GM20431 (cell line): Measurements from ENCODE around the gene RNASEH2C.
"Not testable (repeated sequence)": the region's sequence is repeated elsewhere in the genome, so short reads cannot be mapped to it uniquely, and the experiment has no call there.

Experiments used
- in situ Hi-C: fragments of 300-500 bp; cut with MseI, MboI; formaldehyde crosslinking; loops from one replicate; pipeline ENCODE4 v1.15.0; 2020; ENCODE audit warnings: low sequenced_read_pairs; ENCODE audit not compliant: unreplicated experiment

Gene RNASEH2C

DNA sequence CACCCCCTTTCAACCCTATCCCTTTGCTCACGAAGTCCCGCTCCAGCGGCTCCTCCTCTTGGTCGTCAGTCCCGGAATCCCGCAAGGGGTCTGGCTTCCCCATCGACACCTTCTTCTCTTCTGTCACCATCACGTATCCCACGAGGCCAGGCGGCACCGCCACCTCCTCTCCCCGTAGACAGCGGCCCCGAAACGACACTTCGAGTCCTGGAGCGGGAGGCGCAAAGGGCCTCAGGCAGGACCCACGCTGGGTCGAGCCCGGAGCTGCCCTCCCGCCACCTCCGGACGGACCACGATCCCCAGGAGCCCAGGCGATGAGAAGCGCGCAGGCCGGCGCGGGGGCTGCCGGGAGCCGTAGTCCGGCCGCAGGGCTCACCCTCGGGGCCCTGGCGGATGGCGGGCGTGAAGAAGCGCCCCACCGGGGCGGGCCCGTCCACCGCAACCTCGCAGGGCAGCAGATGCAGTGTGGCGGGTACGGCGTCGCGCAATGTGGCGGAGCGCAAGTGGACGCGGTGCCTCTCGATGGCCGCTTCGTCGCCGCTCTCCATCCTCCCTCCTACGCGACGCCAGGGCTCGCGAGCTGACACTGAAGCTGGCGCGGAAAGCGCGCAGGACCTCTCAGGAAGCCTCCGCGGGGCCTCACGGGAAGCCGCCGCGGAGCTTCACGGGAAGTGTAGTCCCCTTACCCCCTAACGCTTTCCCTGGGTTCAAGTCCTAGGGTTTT lies at the start of gene RNASEH2C:
RNASEH2C (minus strand) TSS at position 588 of the 724 bp plus-strand sequence; CDS start at position 548, 40 bp downstream.
- in situ Hi-C loops, result loop anchor here (25.0 kb wide), 1 partner anchor 267 kb away; no protein-coding TSS in a partner anchor

DNA sequence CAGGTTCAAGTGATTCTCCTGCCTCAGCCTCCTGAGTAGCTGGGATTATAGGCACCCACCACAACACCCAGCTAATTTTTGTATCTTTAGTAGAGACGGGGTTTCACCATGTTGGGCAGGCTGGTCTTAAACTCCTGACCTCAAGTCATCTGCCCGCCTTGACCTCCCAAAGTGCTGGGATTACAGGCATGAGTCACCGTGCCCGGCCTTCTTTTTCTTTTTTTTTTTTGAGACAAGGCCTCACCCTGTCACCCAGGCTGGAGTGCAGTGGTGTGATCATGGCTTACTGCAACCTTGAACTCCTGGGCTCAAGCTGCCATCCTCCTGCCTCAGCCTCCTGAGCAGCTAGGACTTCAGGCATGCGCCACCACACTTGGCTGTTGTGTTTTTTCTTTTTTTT lies 47.2 kb upstream of the RNASEH2C start:
- in situ Hi-C loops, result not testable (repeated sequence)

DNA sequence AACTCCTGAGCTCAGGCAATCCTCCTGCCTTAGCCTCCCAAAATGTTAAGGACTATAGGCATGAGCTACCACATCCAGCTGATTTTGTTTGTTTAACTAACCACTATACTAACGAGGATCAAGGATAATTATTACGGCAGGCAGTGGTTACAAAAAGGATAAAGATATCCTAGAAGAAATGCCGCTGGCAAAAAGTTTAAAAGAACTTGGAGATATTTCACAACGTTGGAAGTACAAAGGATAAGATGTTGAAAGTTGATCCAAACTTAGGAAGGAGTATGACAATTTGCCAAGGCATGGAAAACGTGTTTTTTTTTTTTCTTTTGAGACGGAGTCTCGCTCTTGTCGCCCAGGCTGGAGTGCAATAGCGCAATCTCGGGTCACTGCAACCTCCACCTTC lies 46.8 kb upstream of the RNASEH2C start:
- in situ Hi-C loops, result no loop called here

DNA sequence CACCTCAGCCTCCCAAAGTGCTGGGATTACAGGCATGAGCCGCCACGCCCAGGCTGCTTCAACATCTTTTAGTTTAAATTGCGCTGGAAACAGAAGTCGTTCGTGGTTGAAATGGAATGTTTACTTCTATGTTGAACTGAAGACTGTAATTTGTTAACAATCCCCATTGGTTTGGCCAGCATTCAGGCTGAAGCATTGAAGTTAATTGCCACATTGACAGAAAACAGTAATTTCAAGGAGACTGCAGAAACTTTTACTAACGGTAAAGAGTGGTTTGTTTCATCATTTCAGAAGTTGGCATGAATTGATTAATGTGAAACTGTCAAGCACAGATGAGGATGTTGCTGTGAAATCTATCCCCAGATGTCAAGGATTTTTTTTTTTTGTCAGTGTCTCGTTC lies 45.9 kb upstream of the RNASEH2C start:
- in situ Hi-C loops, result no loop called here

DNA sequence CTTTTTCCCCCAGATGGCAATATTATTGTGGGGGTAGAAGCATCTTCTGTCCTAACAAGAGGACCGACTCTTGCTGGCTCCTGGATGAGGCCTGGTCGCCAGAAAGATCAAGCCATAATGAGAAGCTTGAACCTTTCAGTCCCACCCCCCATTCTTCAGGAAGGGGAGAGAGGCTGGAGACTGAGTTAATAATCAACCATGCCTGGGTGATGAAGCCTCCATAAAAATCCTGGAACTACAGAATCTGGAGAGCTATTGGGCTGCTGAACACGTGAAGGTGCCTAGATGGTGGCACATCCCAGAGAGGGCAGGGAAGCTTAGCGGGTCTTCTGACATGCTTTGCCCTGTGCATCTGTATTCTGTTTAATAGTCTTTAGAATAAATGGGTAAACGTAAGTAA lies 43.8 kb upstream of the RNASEH2C start:
- in situ Hi-C loops, result no loop called here

DNA sequence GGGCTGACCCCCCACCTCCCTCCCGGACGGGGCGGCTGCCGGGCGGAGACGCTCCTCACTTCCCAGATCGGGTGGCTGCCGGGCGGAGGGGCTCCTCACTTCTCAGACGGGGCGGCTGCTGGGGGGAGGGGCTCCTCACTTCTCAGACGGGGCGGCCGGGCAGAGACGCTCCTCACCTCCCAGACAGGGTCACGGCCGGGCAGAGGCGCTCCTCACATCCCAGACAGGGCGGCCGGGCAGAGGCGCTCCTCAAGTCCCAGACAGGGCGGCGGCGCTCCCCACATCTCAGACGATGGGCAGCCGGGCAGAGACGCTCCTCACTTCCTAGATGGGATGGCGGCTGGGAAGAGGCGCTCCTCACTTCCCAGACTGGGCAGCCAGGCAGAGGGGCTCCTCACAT lies 42.2 kb upstream of the RNASEH2C start:
- in situ Hi-C loops, result not testable (repeated sequence)

DNA sequence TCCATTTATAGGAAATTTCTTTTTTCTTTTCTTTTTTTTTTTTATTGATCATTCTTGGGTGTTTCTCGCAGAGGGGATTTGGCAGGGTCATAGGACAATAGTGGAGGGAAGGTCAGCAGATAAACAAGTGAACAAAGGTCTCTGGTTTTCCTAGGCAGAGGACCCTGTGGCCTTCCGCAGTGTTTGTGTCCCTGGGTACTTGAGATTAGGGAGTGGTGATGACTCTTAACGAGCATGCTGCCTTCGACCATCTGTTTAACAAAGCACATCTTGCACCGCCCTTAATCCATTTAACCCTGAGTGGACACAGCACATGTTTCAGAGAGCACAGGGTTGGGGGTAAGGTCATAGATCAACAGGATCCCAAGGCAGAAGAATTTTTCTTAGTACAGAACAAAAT lies 41.6 kb upstream of the RNASEH2C start:
- in situ Hi-C loops, result not testable (repeated sequence)

DNA sequence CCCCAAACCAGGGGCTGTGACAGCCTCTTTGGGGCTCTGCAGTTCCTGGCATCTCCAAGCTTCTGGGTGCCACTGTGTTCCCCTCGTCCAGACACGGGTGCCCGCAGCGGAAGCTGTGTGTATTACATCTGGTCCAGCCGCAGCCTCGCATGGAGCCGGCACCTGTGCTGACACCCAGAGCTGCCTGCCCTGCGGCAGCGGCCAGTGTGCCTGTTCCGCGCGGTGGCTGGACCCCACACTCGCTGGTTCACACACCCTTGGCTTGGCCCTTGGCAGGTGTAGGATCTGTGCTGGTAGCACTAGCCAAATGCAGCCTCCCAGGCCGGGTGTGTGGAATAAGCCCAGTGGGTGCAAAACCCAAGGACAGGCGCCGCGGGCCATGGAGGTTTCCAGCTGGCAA lies 24.5 kb upstream of the RNASEH2C start:
- in situ Hi-C loops, result no loop called here

DNA sequence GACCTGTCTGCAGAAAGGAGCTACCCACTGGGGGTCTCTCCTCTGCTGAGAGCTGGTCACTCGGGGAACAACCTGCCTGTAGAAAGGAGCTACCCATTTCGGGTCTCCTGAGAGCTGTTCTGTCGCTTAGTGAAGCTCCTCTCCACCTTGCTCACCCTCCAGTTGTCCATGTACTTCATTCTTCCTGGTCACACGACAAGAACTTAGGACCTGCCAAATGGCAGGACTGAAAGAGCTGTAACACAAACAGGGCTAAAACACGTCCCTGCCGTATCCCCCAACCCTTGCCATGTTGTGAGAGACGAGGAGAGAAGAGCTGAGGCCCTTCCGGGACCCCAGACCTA lies 24.1 kb upstream of the RNASEH2C start:
- in situ Hi-C loops, result no loop called here

DNA sequence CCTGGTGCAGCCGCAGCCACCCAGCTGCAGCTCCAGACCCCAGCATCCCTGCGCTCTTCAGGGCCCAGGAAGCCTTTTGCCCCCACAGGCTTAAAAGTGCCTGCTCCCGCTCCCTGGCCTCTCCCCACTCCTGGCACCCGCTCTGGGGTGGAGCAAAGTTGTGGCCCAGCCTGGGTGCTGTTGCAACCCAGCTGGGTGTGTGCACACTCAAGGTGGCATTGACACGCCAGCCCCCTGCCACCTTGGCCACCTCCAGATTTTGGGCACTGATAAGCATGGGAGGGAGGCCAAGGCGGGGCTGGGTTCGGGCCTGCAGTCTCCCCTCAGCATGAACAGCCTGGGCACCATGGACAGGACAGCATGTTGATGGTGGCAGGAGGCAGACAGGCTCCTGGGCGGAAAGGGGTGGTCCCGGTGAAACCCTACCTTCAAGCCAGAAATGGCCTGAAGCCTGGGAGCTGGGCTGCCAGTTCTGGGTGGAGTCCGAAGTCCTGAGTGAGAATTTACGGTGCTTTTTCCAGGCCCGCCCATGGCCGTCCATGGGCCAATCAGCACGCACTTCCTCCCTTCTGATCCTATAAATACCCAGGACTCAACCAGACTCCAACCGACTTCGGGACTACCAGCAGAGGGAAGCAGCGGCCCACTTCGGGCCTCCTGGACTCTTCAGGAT lies 23.6 kb upstream of the RNASEH2C start:
- in situ Hi-C loops, result no loop called here

DNA sequence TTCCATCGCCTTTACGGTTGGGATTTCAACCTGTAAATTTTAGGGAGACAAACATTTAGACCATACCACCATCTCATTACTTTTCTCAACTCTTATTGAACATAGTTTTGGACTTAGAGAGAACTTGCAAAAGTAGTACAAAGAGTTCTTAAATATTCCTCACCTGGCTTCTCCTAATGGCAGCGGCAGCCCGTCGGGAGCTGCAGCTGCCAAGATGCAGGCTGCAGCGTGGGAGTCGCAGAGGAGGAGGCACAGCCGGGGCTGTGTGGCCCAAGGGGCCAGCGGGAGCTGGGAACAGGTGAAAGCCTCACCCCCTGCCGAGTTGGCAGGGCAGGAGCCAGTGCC lies 23.1 kb upstream of the RNASEH2C start:
- in situ Hi-C loops, result no loop called here

DNA sequence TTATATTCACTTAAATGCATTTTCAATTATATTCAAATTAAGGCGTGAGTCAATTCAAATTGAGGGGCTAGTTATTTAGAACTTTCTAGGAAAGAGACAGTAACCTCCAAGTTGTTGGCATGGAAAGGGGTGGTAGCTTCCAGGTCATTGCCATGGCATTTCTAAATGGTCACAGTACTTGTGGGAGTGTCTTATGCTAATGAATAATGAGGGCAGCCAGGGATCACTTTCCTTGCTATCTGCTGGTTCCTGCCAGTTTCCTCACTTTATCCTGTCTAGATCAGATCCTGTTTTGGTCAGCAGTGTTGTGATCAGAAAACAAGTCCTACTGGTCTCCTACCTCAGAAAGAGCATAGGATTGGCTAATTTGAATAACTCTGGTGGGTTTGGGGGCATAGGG lies 21.8 kb upstream of the RNASEH2C start:
- in situ Hi-C loops, result no loop called here

DNA sequence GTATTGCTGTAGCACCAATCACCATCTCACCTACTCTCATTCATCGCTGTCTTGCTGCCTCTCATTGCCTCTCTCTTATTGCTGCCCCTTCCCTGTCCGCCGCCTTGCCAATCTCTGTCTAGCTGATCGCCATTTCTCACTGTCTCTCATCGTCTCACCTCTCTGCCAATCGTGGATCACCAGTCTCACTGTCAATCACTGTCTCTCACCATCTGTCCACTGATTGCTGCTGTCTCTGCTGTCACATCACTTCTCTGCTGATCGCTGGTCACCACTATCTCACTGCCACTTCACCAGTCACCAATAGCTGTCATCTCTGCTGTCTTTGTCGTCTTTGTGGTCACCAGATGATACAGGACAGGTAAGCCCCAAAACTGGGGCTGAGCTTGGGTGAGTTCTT lies 20.6 kb upstream of the RNASEH2C start:
- in situ Hi-C loops, result no loop called here

DNA sequence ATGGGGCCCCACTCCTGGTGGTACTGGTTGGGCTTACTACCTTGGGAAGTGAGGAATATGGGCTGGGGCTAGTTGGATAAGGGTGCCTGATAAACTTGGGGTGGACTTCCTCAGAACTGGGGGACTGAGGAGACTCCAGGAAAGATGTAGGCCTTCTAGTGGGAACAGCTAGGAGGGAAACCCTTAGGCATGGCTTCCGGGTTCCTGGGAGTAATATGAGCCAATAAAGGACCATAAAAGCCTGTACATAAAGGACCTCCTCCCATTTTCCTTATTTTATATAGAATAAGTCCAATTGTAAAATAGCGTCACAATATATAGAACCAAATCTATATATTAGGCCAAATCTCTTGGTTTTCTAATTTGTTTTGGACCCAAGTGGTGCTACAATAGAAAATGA lies 18.4 kb upstream of the RNASEH2C start:
- in situ Hi-C loops, result no loop called here

DNA sequence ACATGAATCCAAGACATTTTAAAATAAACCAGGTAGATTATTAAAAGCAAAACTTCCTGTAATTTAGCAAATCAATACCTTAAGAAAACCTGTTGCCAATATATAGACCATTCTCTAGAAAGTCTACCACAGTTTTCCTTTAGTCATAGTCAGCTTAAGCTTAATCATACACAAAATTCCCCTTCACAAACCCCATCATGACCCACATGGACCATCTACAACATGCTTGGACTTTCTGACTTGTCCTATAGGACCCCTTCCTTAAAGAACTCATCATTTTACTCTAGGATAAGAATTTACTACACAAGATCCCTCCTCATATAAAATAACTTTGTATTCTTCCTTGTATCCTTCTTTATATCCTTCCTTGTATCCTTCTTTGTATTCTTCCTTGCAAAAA lies 16.2 kb upstream of the RNASEH2C start:
- in situ Hi-C loops, result no loop called here

DNA sequence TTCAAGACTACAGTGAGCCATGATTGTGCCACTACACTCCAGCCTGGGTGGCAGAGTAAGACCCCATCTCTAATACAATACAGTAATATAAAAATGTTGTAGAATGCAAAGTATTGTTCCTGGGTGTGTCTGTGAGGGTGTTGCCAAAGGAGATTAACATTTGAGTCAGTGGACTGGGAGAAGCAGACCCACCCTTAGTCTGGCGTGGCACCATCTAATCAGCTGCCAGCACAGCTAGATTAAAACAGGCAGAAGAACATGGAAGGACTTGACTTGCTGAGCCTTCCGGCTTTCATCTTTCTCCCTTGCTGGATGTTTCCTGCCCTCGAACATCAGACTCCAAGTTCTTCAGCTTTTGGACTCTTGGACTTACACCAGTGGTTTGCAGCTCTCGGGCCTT lies 14.5 kb upstream of the RNASEH2C start:
- in situ Hi-C loops, result not testable (repeated sequence)

DNA sequence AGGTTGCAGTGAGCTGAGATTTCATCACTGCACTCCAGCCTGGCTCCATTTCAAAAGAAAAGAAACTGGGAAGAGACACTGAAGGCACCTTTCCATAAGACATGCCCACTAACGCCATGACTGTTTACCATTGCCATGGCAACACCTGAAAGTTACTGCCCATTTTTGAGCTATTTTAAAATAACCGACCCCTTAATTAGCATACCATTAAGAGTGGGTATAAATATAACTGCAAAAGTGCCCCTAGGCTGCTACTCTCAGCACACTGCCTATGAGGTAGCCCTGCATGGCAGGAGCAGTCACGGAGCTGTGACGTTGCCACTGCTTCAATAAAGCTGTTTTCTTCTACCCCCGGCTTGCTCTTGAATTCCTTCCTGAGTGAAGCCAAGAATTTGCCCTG lies 9.9 kb upstream of the RNASEH2C start:
- in situ Hi-C loops, result no loop called here

DNA sequence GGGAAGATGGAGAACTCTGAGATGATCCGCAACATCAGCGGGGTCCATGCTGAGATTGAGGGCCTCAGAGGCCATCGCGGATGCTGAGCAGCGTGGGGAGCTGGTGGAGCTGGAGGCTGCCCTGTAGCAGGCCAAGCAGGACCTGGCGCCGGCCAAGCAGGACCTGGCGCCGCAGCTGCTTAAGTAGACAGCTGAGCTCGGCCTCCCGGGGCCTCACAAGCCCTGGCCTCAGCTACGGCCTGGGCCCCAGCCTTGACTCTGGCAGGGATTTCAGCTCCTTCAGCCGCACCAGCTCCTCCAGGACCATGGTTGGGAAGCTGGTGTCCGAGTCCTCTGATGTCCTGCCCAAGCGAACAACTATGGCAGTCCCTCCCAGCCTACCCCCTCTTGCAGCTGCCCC lies 7.3 kb upstream of the RNASEH2C start:
- in situ Hi-C loops, result no loop called here

DNA sequence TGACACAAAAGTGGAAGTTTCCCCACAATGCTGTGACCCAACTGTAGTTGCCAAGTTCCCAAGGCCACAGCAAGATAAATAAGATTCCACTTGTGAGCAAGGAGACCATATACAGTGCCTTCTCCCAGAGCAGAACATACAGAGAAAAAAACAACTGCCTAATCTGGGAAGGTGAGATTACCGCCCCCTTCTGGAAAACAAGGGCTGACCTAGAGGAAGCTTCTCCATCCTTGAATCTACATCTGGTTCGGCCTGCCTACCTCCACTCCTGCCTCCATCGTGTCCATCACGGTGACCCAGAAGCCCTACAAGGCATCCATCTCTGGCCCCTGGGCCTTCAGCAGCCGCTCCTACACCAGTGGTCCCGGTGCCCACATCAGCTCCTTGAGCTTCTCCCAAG lies 6.1 kb upstream of the RNASEH2C start:
- in situ Hi-C loops, result no loop called here

DNA sequence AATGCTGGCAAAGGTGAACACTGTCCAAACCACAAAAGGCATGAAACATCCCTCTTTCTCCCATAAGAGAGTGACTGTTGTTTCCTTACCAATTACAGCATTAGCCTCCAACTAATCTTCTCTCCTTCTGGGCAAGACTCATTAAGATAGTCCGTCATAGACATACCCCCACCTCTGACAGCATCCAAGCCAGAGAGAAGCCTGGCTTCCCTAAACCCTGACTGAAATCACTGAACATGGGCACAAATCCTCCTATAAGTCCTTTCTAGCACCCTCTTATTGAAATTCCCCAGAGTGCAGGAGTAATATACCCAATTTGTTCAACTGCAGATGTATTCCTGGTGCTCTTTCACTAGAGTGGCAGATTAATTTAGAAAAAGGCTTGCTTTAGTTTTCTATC lies 1.7 kb upstream of the RNASEH2C start:
- in situ Hi-C loops, result loop anchor here (25.0 kb wide), 1 partner anchor 265 kb away; no protein-coding TSS in a partner anchor

DNA sequence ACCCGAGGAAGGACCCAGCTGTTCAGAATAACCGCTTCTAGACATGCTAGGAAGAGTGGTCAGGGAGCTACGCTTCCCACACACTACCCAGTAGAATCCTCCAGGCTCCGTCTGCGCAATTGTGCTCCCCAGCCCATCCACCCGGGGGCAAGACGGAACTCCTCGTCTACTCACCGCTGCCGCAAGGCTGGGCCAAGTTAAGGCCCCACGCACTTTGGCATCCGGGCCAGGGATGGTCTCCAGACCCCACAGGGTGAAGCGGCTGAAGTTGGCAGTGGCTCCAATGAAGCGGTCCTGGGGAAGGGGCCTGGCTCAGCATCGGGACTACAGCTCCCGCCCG lies 757 bp downstream of the RNASEH2C start:
- in situ Hi-C loops, result loop anchor here (10.0 to 25.0 kb wide), 2 partner anchors 95 to 267 kb away; no protein-coding TSS in a partner anchor

DNA sequence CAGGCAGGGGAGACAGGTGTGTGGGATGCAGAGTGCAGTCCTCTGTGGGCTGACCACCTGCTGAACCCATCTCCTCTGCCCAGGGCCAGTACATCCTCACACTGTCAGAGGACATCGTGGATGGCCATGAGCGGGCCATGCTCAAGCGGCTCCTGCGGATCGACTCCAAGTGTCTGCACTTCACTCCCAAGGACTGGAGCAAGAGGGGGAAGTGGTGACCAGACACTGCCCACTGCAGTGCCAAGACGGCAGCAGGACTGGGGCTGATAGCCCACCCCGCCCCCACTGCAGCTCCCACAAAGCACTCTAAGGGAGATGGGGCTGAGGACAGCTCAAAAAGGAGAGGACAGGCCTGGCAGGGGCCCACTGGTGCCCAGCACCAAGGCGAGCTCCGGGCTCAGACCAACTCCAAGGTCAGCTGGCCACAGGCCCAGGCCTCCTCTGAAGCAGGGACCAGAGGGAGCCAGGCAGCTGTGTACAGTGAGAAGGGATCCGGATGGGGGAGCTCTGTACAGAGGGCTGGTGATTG lies 1.6 kb downstream of the RNASEH2C start:
- in situ Hi-C loops, result loop anchor here (10.0 to 25.0 kb wide), 2 partner anchors 96 to 268 kb away; no protein-coding TSS in a partner anchor
